GM18508 (cell line): Measurements from ENCODE around the gene CCDC149.

Source experiments
- ATAC-seq: cut with Tn5 transposase; IDR thresholded peaks from one replicate; pipeline ENCODE4 v1.9.1; 2021; ENCODE audit warnings: moderate number of reproducible peaks; ENCODE audit not compliant: insufficient read depth, unreplicated experiment

The CCDC149 gene

DNA sequence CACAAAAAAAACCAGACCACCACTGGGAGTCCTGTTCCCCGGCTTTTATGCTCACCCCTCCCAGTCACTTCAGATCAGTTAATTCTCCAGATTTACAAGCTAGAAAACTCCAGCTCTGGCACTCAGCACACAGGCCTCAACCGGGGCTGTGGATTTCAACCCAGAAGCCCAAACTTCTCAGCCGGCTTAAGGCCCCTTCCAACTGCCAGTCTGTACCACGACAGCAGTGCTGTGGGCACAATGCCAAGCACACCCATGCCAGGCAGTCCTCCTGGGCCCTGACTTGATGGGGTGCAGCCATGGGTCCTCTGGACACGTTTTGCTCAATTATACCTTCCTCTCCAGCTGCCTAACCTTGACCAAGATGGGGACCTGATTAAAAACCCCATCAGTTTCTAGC lies 105.2 kb downstream of the CCDC149 start:
- ATAC-seq = no peak

DNA sequence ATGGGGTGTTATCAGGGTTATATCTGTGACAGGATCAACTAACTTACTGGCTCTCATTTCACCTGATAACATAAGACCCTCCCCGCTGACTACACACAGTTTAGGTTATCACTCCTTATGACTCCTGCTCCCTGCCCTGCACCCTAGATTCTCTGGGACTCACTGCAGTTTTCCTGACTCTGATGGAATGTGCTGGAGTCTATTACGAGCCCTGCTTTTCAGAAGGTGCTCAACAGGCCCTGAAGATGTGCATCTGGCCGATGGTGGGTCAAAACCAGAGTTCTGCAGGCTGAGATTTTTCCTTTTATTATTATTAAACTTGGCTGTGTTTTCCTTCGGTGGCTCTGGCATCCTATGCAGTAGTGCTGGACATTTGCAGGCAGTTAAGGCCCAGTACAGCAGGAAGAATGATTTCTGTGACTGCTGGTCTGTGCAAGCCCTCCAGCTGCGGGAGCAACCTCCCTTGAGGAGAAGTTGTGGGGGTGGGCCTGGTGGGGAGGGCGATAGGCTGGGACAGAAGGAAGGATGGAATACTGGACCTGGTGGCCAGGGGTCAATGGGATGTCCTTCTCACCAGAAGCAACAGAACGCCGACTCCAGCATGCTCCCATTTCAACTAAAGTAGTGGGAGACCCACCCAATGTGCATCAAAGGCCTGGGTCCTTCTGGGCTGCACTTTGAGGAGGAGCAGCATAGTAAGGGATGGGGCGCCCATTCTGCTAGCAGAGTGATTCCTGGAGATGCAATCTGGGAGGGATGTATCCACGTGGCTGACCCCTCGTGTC lies 106.4 kb downstream of the CCDC149 start:
- no peak for ATAC-seq

DNA sequence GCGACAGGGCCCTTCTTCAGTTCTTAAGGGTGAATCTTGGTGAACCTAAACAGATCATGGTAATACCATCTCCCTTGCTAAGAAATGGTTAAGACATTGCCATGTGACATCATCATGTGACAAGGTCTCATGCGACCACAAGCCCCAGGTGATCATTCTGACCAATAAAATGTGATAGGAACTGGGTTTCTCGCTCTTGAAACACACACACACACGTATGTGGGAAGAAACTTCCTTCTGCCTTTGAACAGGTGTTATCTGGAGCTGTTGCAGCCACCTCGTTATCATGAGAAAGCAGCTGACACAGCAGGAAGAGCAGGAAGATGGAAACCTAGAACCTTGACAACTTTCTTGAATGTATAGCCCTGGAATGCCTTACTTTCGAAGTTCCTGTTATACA lies 107.3 kb downstream of the CCDC149 start:
- no peak for ATAC-seq

DNA sequence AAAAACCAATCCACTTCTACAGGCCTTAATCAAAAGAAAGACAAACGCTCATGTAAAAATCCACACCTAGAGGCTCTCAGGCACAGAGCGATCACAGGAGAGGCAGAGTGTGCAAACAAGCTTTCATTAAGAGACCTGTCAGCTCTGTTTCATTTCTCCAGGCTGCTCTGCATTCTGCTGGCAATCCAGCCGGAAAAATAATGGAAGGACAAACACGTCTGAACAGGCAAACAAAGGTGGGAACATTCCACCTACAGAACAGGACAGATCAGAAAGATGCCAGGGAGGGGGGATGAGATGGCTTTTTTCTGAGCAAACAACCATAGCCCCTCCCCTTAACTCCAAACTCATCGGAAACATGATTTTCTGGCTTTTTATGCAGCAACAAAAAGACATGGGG lies 107.8 kb downstream of the CCDC149 start:
- no peak for ATAC-seq

DNA sequence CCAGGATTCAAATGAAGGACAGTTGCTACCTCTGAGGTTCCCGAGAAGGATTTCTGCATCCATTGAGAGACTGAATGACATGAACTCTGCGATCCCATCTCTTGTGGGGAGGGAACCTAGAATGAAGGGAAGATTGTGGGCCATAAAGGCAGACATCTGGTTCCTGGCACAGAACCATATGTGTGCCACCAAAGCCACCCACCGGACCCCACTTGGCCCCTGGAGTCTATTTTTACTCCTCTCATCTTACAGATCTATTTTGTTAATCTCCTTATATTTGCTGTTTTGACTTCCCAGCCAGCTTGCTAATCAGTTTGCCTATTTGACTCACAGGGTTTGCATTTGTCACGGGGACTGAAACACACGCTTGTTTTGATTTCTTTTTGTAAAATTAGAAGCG lies 110.2 kb downstream of the CCDC149 start:
- ATAC-seq = no peak

DNA sequence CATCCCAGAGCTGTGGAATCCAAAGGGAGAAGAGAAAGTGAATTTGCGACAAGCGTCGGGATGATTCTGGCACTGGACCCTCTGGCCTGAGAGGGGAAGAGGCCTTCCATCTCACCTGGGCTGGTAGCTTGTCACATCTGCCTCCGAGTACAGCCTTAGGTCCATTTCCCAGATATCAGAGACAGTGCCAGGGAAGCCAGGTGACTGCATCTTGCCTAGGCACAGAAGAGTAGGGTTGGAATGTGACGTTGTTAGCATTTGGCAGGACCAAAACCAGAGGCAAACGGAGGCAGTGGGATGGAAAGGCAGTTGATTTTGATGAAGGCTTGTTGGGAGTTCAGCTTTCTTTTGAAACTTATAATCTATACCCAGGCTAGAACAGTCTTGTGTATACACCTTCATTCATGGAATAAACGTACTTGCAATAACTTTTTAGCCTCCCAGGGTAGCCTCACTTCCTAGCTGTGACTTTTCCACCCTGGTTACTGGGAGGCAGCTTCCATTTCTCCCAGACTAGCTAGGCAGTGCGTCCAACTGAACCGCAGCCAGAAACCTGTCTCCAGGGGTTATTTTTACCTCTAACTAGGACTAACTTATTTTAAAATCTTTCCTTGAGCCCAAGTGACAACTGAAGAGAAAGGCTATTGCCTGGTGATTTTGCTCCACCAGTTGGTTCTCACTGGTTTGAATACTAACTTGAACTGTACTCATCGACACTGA lies 111.5 kb downstream of the CCDC149 start:
- ATAC-seq = no peak

DNA sequence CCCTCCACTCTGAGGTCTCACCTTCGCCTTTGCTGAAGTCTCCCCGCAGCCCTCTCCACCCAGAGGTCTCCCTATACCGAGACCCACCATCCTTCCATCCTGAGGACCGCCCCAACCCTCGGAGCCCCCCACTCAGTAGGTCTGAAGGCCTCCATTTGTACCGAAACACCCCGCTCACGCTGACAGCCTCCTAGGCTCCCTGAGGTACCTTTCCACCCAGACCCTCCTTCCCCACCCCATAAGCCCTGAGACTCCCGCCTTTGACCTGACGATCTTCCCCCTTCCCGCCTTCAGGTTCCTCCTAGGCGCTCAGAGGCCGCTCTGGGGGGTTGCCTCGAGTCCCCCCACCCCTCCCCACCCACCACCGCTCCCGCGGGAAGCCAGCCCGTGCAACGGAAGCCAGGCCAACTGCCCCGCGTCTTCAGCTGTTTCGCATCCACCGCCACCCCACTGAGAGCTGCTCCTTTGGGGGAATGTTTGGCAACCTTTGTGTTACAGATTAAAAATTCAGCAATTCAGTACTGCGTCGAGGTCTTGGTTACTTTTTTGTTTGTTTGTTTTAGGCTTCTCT lies 112.4 kb downstream of the CCDC149 start:
- no peak for ATAC-seq

DNA sequence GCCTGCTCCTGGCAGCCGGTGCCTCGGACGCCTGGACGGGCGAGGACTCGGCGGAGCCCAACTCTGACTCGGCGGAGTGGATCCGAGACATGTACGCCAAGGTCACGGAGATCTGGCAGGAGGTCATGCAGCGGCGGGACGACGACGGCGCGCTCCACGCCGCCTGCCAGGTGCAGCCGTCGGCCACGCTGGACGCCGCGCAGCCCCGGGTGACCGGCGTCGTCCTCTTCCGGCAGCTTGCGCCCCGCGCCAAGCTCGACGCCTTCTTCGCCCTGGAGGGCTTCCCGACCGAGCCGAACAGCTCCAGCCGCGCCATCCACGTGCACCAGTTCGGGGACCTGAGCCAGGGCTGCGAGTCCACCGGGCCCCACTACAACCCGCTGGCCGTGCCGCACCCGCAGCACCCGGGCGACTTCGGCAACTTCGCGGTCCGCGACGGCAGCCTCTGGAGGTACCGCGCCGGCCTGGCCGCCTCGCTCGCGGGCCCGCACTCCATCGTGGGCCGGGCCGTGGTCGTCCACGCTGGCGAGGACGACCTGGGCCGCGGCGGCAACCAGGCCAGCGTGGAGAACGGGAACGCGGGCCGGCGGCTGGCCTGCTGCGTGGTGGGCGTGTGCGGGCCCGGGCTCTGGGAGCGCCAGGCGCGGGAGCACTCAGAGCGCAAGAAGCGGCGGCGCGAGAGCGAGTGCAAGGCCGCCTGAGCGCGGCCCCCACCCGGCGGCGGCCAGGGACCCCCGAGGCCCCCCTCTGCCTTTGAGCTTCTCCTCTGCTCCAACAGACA lies 113.1 kb downstream of the CCDC149 start:
- no peak for ATAC-seq

DNA sequence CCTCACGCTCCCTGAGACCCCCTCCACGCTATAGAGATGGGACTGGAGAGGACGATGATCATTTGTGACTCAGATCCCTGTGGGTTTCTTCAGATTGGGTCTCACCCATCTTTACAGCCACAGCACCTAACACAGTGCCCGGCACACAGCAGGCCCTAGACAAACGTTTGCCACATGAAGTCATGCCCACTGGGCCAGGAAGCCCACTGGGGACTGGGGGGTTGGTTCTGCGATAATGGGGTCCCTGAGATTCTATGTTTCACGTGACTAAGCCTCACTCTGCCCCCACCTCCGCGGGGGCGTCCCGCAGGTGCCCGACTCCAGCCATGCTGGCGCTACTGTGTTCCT lies 113.7 kb downstream of the CCDC149 start:
- ATAC-seq = no peak

DNA sequence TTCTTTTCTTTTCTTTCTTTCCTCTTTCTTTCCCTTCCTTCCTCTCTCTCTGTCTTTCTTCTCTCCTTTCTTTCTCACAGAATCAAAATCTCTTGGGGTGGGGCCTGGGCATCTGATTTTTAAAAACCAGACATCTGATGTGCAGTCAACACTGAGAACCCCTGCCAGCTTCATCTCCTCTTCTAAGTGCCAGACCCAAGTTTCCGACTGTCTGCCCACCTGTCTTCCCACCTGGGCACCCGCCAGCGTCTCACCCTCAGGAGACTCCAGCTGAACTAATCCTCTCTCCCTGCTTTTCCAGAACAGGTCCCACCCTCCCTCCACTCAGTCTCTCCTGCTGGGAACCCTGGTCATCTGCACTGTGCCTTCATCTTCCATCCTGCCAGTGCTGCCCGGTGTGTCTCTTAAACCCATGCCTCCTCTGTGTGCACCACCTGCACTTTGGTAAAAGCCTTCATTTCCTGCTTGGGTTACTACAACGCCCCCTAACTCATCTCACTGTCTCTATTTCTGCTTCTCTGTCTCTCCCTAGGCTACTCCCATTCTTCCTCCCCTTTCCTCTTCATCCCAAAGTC lies 114.7 kb downstream of the CCDC149 start:
- ATAC-seq = no peak

DNA sequence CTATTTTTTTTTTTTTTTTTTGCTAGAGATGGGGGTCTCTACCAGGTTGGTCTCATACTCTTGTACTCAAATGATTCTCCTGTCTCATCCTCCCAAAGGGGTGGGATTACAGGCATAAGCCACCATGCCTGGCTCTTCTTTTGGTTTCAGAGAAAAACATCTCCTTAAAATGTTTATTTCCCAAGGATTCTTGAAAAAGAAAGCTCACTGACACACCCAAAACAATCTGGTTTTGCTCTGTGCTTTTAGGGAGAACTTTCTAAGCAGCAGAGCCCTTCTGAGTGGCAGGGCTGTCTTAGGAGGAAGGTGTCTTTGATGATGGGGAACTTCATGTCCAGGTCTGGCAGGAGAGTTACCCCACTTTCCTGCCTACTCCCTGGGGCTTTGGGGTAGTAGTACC lies 116.2 kb downstream of the CCDC149 start:
- no peak for ATAC-seq

DNA sequence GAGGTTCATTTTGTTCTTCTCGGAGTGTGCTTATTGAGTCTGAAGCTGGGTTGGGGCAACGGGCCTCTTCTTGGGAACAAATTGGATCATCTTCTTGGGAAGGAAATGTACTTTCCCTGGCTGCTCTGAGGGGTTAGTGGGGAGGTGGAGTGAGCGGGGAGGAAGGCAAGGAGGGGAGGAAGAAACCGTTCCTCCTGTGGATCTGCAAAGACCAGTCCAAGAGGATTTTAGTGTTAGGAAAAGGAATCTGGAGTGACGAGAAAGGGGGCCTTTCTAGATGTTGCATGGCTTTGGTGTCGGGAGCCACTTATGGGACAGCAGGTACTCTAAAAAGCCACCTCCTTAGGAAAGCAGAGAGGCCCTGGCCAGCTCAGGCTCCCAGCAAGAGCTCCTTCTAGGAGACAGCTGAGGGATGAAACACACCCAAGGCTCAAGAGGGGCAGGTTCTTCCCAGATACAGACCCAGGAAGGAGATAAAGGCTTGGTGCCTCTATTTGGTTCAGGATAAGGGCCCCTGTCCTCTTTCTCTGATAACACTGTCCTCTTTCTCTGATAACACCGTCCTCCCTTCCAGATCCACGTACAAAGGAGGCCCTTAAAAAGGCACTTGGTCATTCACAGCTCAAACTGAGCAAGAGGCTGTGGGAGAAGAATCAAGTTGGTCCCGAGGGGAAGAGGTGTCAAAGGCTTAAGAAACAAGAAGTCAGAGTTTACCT lies 117.0 kb downstream of the CCDC149 start:
- no peak for ATAC-seq

DNA sequence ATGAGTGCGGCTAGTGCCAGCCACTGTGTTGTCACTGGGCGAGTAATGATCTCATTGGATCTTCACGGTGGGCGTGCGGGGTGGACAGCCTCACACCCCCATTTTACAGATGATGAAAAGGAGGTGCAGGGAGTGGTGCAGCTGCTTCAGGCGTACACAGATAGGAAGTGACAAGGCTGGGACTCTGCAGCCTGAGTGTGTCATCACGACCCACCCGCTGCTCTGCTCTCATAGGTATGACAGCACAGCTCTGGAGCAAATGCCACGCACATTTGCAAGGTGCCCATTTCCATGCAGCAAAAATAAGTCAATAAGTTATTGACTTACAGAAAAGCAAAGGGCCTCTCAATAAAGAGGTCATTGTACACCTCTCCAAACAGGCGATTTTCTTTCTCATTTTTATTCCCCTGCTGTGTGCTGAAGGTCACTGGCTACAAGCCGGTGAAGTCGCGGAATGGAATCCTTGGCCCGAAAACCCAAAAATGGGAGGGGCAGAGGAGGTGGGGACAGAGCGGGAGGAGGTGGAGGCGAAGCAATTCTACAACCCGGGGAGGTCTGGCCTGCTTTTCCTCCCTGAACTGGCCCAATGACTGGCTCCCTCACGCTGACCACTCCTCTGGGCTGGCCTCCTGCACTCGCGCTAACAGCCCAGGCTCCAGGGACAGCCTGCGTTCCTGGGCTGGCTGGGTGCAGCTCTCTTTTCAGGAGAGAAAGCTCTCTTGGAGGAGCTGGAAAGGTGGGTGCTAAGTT lies 117.8 kb downstream of the CCDC149 start, which contains the start of gene SOD3:
SOD3 (plus strand) TSS at position 658 of the 750 bp plus-strand sequence. CDS start 3,949 bp downstream, outside the sequence.
- ATAC-seq = no peak

DNA sequence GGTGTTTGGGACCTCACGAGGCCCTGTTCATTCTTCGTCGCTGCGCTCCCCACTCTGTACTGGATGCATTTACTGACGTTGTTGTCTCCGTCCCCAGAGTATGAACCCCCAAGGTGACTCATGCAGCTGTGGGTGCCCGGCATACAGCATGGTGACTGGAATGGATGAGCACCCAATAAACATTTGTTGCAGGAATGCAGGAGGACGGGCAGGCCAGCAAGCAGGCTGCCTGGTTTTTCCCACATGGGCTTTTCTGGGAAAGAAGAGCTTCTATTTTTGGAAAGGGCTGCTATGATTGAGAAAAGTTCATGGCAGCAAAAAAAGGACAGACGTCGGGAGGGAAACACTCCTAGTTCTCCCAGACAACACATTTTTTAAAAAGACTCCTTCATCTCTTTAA lies 118.4 kb downstream of the CCDC149 start:
- no peak for ATAC-seq

DNA sequence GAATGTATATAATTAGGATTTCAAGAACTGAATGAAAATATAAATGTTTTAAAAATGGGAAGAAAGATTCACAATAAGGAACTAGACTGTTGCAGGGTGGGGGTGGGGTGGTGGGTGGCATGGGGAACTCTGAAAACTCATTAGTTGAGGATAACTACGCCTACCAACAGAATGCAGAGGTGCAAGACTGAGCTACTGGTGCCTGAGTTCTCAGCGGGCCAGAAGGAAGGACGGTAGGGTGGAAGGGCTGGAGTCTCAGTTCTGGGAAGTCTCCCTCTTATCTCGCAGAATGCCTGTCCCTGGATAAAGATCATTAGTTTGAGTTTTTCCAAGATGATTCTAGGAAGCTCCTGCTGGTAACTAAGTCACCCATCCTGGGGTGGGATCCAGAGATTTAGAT lies 118.8 kb downstream of the CCDC149 start:
- no peak for ATAC-seq

DNA sequence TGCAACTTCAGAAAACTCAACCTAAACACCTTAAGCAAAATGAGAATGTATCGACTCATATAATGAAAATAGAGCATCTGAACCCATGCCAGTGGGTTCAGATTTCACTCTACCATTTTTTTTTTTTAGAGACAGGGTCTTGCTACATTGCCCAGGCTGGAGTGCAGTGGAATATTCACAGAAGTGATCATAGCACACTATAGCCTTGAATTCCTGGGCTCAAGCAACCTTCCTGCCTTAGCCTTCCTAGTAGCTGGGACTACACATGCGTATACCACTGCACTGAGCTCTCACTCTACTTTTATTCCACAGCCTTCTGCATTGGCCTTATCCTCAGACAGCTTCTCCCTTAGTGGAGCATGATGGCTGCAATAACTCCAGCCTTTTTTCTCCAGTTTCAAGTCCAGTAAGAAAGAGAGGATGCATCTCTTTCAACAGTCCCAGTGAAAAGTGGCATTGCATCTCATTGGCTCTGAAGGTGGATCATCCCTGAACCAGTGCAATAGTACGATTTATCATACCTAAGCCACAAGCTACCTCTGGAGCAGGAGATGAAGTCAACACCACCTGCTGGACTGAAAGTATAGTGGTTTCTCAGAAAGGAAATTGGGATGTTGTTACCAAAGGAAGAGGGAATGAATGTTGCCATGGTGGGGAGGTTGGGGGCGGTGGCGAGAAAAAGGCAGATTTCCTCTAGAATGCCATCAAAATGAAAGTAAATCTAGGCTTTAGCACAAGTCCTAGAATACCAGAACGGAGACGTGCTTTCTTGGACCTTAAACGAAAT lies 119.4 kb downstream of the CCDC149 start:
- ATAC-seq = no peak

DNA sequence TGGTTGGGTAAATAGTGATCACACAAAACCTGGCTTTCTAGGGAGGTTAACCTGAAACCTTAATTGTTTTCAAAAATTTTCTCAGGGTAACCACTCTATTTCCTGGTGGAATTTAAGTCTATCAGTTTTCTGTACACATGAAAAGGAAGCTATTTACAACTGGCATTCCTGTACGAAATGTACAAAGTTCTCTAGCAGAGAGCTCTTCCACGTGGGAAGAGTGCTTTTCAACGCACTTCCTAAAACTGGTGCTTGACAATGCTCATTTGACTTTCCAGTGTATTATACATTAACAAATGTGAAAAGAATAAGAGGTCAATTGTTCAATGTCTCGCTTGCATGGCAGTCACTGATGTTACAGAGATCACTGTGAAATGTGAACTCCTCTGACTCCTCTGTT lies 120.3 kb downstream of the CCDC149 start:
- no peak for ATAC-seq

DNA sequence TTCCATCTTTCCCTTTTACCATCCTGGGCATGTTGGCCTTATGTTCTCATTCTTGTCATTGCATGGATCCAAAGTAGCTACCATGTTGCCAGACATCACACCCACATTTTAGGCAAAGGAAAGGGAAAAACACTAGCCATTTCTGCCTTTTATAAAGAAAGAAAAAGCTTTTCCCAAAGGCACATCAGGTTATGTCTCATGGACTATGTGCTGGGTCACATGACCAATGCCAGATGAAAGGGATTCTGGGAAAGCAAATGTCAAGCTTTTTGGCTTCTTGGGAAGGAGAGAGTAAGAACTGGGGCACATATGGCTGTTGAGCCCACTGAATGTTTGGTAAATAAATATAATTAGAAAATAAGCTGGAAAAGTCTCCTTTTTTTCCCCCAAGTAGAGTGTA lies 121.8 kb downstream of the CCDC149 start:
- ATAC-seq = no peak
